ENCODE measurements around the gene DENND2C.

The DENND2C gene

GRCh38 chr1:114660238-114660637 is 9.6 kb downstream of the DENND2C start:
- no peak for DNase-seq (ENCODE audit: extremely low spot score)
- CTCF ChIA-PET = no interaction called here
- no peak for TF ChIP-seq CTCF (IDR thresholded peaks at IDR 0.05; ENCODE audit: control extremely low read depth, extremely low read depth, low read depth, missing control alignments)
- POLR2A ChIA-PET = no interaction called here

- CTCF ChIA-PET = interaction anchor here (1.7 kb wide), 1 partner anchor 17 kb away, joined by 3 read pairs; no protein-coding TSS in a partner anchor
- DNase-seq (ENCODE audit: extremely low spot score) = no peak
- TF ChIP-seq CTCF (IDR thresholded peaks at IDR 0.05; ENCODE audit: control extremely low read depth, extremely low read depth, low read depth, missing control alignments) = no peak
- POLR2A ChIA-PET = no interaction called here
Observed at GRCh38 chr1:114651893-114652292, 18.0 kb downstream of the DENND2C start.

- CTCF ChIA-PET = no interaction called here
- no peak for TF ChIP-seq CTCF (IDR thresholded peaks at IDR 0.05; ENCODE audit: control extremely low read depth, extremely low read depth, low read depth, missing control alignments)
- POLR2A ChIA-PET = no interaction called here
- DNase-seq (ENCODE audit: extremely low spot score) = no peak
Observed at GRCh38 chr1:114648503-114648902, 21.3 kb downstream of the DENND2C start.

- no peak for DNase-seq (ENCODE audit: extremely low spot score)
- no peak for TF ChIP-seq CTCF (IDR thresholded peaks at IDR 0.05; ENCODE audit: control extremely low read depth, extremely low read depth, low read depth, missing control alignments)
- ChIA-PET POLR2A (no interaction called here), CTCF (interaction anchor here (1.3 kb wide), 1 partner anchor 66 kb away, joined by 4 read pairs; no protein-coding TSS in a partner anchor)
Observed at GRCh38 chr1:114641377-114641776, 28.5 kb downstream of the DENND2C start.

- POLR2A ChIA-PET = no interaction called here
- no peak for DNase-seq (ENCODE audit: extremely low spot score)
- CTCF ChIA-PET = no interaction called here
- no peak for TF ChIP-seq CTCF (IDR thresholded peaks at IDR 0.05; ENCODE audit: control extremely low read depth, extremely low read depth, low read depth, missing control alignments)
Observed at GRCh38 chr1:114638910-114639309, 30.9 kb downstream of the DENND2C start.

- ChIA-PET CTCF (interaction anchor here (1.1 kb wide), 1 partner anchor 12 kb away, joined by 3 read pairs; no protein-coding TSS in a partner anchor), POLR2A (no interaction called here)
- TF ChIP-seq CTCF (IDR thresholded peaks at IDR 0.05; ENCODE audit: control extremely low read depth, extremely low read depth, low read depth, missing control alignments) = no peak
- no peak for DNase-seq (ENCODE audit: extremely low spot score)
Observed at GRCh38 chr1:114632427-114632826, 37.4 kb downstream of the DENND2C start.

- ChIA-PET POLR2A (no interaction called here), CTCF (interaction anchor here (0.7 kb wide), 1 partner anchor 485 kb away, joined by 3 read pairs; no protein-coding TSS in a partner anchor)
- no peak for TF ChIP-seq CTCF (IDR thresholded peaks at IDR 0.05; ENCODE audit: control extremely low read depth, extremely low read depth, low read depth, missing control alignments)
- no peak for DNase-seq (ENCODE audit: extremely low spot score)
Observed at GRCh38 chr1:114627107-114627506, 42.7 kb downstream of the DENND2C start.

Measured in GM10248 (cell line).